DMS 273 (cell line): ENCODE data around the gene SP3.

ENCODE experiments used
- DNase-seq: peaks from one replicate; lab custom pipeline; 2025; ENCODE audit not compliant: unreplicated experiment; lab: John Stamatoyannopoulos, UW

Gene SP3

GRCh38 chr2:173997269-173997668 lies 32.1 kb upstream of the SP3 start:
- no peak for DNase-seq

DNA sequence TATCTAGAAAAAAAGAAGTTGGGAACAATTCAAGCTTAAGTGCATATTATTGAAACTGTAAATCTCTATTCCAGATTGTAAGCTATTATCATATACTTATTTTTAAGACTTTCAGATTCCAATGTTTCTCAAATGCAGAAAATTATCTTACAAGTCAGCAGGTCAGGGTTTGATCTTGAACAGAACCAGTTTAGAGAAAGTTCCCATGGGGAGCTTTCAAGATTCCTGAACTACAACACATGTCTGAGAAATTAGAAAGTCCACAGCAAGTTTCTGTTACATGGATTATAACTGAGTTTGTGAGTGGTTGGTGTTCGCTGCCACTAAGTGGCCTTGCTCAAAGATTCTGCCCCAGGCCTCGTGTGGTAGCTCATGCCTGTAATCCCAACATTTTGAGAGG lies 31.6 kb upstream of the SP3 start:
- no peak for DNase-seq

DNA sequence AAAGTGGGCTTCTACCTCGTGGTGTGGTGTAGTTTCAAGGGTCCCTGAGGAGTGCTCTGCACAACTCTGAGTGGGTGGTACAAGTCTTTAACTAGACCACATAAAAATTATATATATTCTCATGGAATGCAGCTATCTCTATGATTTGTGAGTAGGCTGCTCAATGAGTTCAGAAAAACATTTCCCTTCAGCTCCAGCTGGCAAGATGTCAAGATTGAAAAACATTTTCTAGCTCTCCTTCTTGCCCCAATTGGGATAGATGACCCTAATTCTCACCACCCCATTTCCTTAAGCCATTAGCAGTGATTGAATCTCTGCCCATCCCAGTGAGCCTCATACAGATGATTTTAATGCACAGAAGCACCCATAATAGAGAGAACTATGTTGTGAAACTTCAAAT lies 28.3 kb upstream of the SP3 start:
- DNase-seq, result no peak

GRCh38 chr2:173991856-173992588 lies 26.8 kb upstream of the SP3 start:
- peak; percentile 81 for DNase-seq

- DNase-seq, result peak; percentile 97
Observed at GRCh38 chr2:173990970-173991819, 26.0 kb upstream of the SP3 start.

DNA sequence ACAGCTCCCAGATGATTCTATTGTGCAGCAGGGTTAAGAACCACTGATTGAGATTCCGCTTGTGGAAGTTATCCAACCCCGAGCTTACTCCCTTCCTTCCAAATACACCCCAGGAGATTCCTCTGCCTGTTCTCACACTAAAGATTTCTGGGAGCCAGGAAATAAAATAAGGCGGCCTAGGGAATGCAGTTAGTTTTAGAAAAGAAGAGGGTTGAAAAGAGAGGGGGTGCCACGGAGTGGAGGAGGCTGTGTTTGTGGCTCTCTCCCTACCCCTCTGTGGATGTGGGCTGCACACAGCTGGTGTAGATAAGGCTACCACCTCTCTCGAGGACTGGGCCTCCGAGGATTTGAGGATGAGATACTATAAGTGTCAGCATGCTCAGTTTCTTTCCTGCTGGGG lies 25.1 kb upstream of the SP3 start:
- DNase-seq, result no peak

DNA sequence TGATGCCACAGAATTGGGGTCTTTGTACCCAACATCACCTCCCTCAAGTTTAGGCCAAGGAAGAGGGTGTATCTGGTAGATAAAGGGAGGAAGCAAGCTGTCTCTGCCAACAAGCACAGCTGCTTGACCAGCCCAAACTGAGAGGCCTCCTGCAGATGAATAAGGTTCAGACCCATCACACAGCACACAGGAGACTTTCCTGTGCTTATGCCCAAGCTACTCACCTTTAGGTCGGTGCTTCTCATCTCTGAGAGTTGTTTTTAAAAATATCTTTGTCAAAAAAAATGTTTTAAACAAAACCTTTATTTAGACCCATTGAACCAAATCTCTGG lies 24.7 kb upstream of the SP3 start:
- DNase-seq, result no peak

GRCh38 chr2:173989160-173989883 lies 24.1 kb upstream of the SP3 start:
- no peak for DNase-seq

DNA sequence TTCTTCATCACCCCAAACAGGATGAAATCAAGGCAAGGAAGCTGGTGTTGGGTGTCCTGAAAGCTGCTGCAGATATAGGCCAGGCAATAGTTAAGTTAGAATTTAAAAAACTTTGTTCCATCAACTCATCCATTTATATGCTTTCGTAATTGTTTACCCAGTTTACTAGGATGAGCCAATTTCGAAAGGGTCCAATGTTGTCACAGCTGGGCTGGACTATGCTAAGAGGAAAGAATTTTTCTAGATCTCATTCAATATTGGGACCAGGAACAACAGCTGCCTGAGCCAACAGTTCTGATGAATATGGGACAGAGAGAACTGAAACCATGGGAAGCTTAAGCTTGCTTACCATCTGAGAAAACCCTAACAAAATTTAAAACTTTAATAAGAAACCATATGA lies 21.6 kb upstream of the SP3 start:
- no peak for DNase-seq

- no peak for DNase-seq
Observed at GRCh38 chr2:173985605-173985992, 20.4 kb upstream of the SP3 start.

- peak; percentile 42 for DNase-seq
Observed at GRCh38 chr2:173984866-173985604, 19.9 kb upstream of the SP3 start.

DNA sequence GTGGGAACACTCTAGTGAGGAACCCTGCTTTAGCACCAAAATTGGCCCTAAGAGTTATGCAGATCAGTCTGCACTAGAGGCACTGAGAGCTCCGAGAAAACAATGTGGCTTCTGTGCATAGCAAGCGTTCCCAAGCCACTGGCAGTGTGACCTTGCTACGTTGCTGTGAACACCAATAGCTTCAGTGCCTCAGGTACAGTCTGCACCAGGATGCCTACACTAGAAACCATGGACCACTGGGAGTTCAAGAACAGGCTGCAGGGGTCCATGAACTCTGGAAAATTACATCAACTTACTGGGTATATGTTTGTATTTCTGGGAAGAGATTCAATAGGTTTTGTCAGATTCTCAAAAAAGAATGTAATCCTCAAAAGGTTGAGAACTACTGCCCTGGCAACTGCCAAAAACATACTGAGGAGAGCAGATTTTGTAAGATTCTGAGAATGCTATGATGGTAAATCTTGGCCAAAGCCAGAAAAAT lies 18.3 kb upstream of the SP3 start:
- DNase-seq, result no peak

GRCh38 chr2:173982918-173983317 lies 17.7 kb upstream of the SP3 start:
- peak; percentile 91 for DNase-seq

DNA sequence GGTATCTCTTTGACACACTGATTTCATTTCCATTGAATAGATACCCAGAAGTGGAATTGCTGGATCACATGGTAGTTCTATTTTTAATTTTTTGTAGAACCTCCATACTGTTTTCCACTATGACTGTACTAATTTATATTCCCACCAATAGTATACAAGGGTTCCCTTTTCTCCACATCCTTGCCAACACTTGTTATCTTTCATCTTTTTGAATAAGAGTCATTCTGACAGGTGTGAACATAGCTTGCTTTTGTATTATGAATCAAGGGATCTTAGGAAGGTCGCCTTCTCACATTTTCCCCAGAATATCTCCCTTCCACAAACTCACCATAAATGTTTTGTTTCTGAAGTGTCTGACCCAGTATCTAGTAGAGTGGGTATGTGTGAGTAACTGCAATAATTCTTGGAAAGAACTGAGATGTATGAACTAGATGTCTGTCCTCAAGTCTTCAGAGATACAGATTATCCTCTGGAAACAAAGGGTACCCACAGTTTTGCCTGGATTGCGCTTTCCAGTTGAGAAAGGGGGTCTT lies 17.1 kb upstream of the SP3 start:
- no peak for DNase-seq

DNA sequence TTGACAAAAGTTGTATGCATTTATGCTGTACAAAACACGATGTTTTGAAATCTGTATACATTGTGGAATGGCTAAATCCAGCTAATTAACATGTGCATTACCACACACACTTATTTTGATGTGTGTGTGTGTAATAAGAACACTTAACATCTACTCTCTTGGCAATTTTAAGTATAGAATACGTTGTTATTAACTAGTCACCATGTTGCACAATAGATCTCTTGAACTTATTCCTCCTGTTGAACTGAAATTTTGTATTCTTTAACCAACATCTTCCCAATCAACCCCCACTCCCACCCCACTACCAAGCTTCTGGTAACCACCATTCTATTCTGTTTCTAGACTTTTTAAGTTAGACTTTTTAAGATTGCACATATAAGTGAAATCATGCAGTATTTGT lies 16.3 kb upstream of the SP3 start:
- DNase-seq, result no peak

DNA sequence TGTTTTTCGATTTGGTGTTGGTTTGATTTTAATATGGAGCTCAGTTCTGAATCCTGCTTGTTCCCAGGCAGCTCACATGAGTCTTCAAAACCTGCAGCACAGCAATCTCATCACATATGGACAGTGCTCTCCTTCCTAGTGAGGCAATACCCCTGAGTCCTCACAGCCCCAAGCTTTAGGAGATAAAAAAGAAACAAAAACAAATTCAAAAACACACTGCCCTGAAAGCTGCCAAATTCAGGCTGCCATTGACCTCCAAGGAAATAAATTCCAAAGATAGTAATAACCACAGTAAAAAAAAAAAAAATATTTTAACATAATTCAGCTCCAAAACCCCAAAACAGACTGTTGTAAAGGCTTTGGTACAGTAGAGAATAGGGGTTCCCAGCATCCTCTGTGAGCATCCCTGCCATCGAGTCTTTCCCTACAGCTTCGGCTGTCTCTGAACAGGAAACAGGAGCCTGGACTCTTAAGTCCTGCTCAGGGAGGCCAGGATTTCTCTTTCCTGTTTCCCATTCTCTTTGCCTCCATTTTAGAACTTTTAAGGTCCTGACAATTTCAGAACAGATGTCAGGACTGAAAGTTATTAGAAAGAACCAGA lies 14.7 kb upstream of the SP3 start:
- DNase-seq, result peak; percentile 25

GRCh38 chr2:173978447-173978846 lies 13.3 kb upstream of the SP3 start:
- no peak for DNase-seq

DNA sequence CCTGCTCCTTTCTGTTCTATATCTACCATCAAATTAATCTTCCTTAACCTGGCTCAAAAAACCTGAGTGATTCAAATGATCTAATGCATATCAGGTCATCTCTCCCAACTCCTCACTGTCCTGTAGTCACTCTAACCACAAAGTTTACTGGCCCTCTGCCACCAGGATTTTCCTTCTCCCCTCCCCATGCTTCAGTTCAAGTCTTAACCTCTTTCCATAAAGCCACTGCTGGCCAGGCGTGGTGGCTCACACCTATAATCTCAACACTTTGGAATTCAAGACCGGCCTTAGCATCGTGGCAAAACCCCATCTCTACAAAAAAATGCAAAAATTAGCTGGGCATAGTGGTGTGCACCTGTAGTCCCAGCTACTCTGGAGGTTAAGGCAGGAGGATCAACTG lies 7.5 kb upstream of the SP3 start:
- no peak for DNase-seq

DNA sequence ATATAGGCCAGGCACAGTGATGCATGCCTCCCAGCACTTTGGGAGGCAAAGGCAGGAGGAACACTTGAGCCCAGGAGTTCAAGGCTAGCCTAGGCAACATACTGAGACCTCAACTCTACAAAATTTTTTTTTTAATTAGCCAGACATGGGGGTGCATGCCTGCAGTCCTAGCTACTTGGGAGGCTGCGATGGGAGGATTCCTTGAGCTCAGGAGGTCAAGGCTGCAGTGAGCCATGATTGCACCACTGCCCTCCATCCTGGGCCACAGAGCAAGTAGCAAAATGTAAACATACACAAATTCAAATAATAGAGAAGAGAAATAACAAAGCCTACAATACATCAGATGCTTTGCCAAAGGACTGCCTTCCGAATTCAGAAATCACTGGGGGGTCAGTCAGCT lies 7.0 kb upstream of the SP3 start:
- DNase-seq, result no peak

- DNase-seq, result no peak
Observed at GRCh38 chr2:173970516-173970924, 5.3 kb upstream of the SP3 start.
